Hematopoietic multipotent progenitor cell treated with erythropoietin and hydrocortisone succinate and interleukin-3 and kit ligand, for 17 days (in vitro differentiated cells): ENCODE results near the gene CD200.
"Not testable (repeated sequence)": the region's sequence is repeated elsewhere in the genome, so short reads cannot be mapped to it uniquely, and the experiment has no call there.

Experiments
- DNase-seq: peaks from one replicate; pipeline ENCODE4 v3.0.0-alpha.2; 2015; ENCODE audit warnings: low spot score

The CD200 gene

GRCh38 chr3:112360561-112360960 is 27.6 kb downstream of the CD200 start:
- DNase-seq = no peak

GRCh38 chr3:112362221-112362620 is 29.3 kb downstream of the CD200 start:
- no peak for DNase-seq

- DNase-seq = no peak
Observed at GRCh38 chr3:112364291-112364690, 31.3 kb downstream of the CD200 start.

- no peak for DNase-seq
Observed at GRCh38 chr3:112365035-112365434, 32.1 kb downstream of the CD200 start.

- no peak for DNase-seq
Observed at GRCh38 chr3:112365636-112366035, 32.7 kb downstream of the CD200 start.

GRCh38 chr3:112366522-112366921 is 33.6 kb downstream of the CD200 start:
- no peak for DNase-seq

GRCh38 chr3:112371569-112371968 is 38.6 kb downstream of the CD200 start:
- DNase-seq = no peak

GRCh38 chr3:112372396-112372795 is 39.4 kb downstream of the CD200 start:
- DNase-seq = no peak

GRCh38 chr3:112373476-112373875 is 40.5 kb downstream of the CD200 start:
- DNase-seq = no peak

- no peak for DNase-seq
Observed at GRCh38 chr3:112373924-112374323, 41.0 kb downstream of the CD200 start.

GRCh38 chr3:112374333-112374734 is 41.4 kb downstream of the CD200 start:
- DNase-seq = no peak

GRCh38 chr3:112375117-112375516 is 42.2 kb downstream of the CD200 start:
- no peak for DNase-seq

GRCh38 chr3:112376241-112376911 is 43.4 kb downstream of the CD200 start:
- DNase-seq = no peak

GRCh38 chr3:112376992-112377391 is 44.0 kb downstream of the CD200 start:
- no peak for DNase-seq

- DNase-seq = no peak
Observed at GRCh38 chr3:112377568-112378071, 44.7 kb downstream of the CD200 start.

GRCh38 chr3:112378347-112378746 is 45.4 kb downstream of the CD200 start:
- DNase-seq = not testable (repeated sequence)

- no peak for DNase-seq
Observed at GRCh38 chr3:112379020-112379690, 46.2 kb downstream of the CD200 start.

- DNase-seq = no peak
Observed at GRCh38 chr3:112381673-112382542, 49.0 kb downstream of the CD200 start.

- no peak for DNase-seq
Observed at GRCh38 chr3:112382543-112383160, 49.7 kb downstream of the CD200 start.

GRCh38 chr3:112384769-112385168 is 51.8 kb downstream of the CD200 start:
- no peak for DNase-seq

- no peak for DNase-seq
Observed at GRCh38 chr3:112388972-112389371, 56.0 kb downstream of the CD200 start.

- DNase-seq = no peak
Observed at GRCh38 chr3:112389961-112390360, 57.0 kb downstream of the CD200 start.
